Activated CD8-positive, alpha-beta memory T cell treated with anti-CD3 and anti-CD28 coated beads for 48 hours (primary cell): ENCODE data around the gene GPR158.
"Not testable (repeated sequence)": the region's sequence is repeated elsewhere in the genome, so short reads cannot be mapped to it uniquely, and the experiment has no call there.

ENCODE experiments used
- DNase-seq, 3 experiments: peaks; one replicate each; pipeline ENCODE4 v3.0.0-alpha.2; 2020; ENCODE audit warnings: low read depth in 2 of 3, low spot score in 2 of 3

The GPR158 gene

GRCh38 chr10:25300073-25300472 lies 125.3 kb downstream of the GPR158 start:
- DNase-seq = no peak

GRCh38 chr10:25304606-25305005 lies 129.8 kb downstream of the GPR158 start:
- DNase-seq = no peak

- DNase-seq = no peak
These were observed 131.6 kb downstream of the GPR158 start for GRCh38 chr10:25306386-25306785.

GRCh38 chr10:25308278-25308677 lies 133.5 kb downstream of the GPR158 start:
- no peak for DNase-seq

- DNase-seq = not testable (repeated sequence)
These were observed 142.9 kb downstream of the GPR158 start for GRCh38 chr10:25317596-25318211.

- DNase-seq = no peak
These were observed 152.5 kb downstream of the GPR158 start for GRCh38 chr10:25327273-25327672.

- no peak for DNase-seq
These were observed 153.6 kb downstream of the GPR158 start for GRCh38 chr10:25328361-25328760.

- not testable (repeated sequence) for DNase-seq
These were observed 154.8 kb downstream of the GPR158 start for GRCh38 chr10:25329587-25329986.

- DNase-seq = no peak
These were observed 159.6 kb downstream of the GPR158 start for GRCh38 chr10:25334445-25334844.

GRCh38 chr10:25336330-25336729 lies 161.5 kb downstream of the GPR158 start:
- no peak for DNase-seq

- DNase-seq = no peak
These were observed 163.5 kb downstream of the GPR158 start for GRCh38 chr10:25338271-25338670.

- no peak for DNase-seq
These were observed 165.2 kb downstream of the GPR158 start for GRCh38 chr10:25339966-25340365.

GRCh38 chr10:25349520-25349919 lies 174.7 kb downstream of the GPR158 start:
- no peak for DNase-seq

GRCh38 chr10:25356609-25357008 lies 181.8 kb downstream of the GPR158 start:
- no peak for DNase-seq

GRCh38 chr10:25357269-25357668 lies 182.5 kb downstream of the GPR158 start:
- no peak for DNase-seq

- no peak for DNase-seq
These were observed 207.4 kb downstream of the GPR158 start for GRCh38 chr10:25382029-25382810.

- not testable (repeated sequence) for DNase-seq
These were observed 208.1 kb downstream of the GPR158 start for GRCh38 chr10:25382901-25383300.

- no peak for DNase-seq
These were observed 208.9 kb downstream of the GPR158 start for GRCh38 chr10:25383686-25384085.

GRCh38 chr10:25384618-25385017 lies 209.8 kb downstream of the GPR158 start:
- no peak for DNase-seq

- DNase-seq = no peak
These were observed 213.5 kb downstream of the GPR158 start for GRCh38 chr10:25388188-25388861.

- no peak for DNase-seq
These were observed 214.0 kb downstream of the GPR158 start for GRCh38 chr10:25388862-25389206.

- no peak for DNase-seq
These were observed 215.9 kb downstream of the GPR158 start for GRCh38 chr10:25390733-25391132.
